Left lung (tissue), 10 donors: ENCODE results near the gene PEX11G. TPM values are rescaled to one million over a fixed set of nuclear protein-coding genes. Genes with fewer than 3 reads are reported as not detected.

Experiments
- ATAC-seq: fragments of 200-7000 bp; cut with Tn5 transposase; one replicate; pipeline ENCODE4 v1.9.1; 2020; ENCODE audit warnings: moderate library complexity
- DNase-seq, 4 donors: peaks; one replicate each; pipeline ENCODE4 v3.0.0-alpha.2; 2013 to 2020
- H3K27ac ChIP-seq, 2 donors: fragments of 200-600 bp; sonication (generic) in 1 of 2; one replicate each; pipeline versions ENCODE4 v1.5.0 to v1.8.0; 2020 to 2021
- H3K27me3 ChIP-seq, 2 donors: fragments of 200-600 bp; sonication (generic) in 1 of 2; one replicate each; pipeline versions ENCODE4 v1.5.0 to v1.8.0; 2020 to 2021
- H3K36me3 ChIP-seq, 2 donors: fragments of 200-600 bp; sonication (generic) in 1 of 2; one replicate each; pipeline versions ENCODE4 v1.5.0 to v1.8.0; 2020 to 2021
- H3K4me1 ChIP-seq, 2 donors: fragments of 200-600 bp; one replicate each; pipeline ENCODE4 v1.8.0; 2021
- H3K4me3 ChIP-seq, 2 donors: fragments of 200-600 bp; sonication (generic) in 1 of 2; one replicate each; pipeline versions ENCODE4 v1.5.0 to v1.8.0; 2020 to 2021; ENCODE audit warnings: mild to moderate bottlenecking in 1 of 2
- H3K9me3 ChIP-seq, 2 donors: fragments of 200-600 bp; sonication (generic) in 1 of 2; one replicate each; pipeline versions ENCODE4 v1.5.0 to v1.8.0; 2020 to 2021
- CTCF ChIP-seq, 2 donors: fragments of 200-600 bp; sonication (generic) in 1 of 2; IDR thresholded peaks; one replicate each; pipeline versions ENCODE4 v1.5.0 to v1.8.0; 2021; ENCODE audit warnings: antibody characterized with exemption in 2 of 2
- intact Hi-C, 2 donors: fragments of 100-400 bp; cut with DNase I; formaldehyde crosslinking; loops; one replicate each; pipeline versions ENCODE4 v1.11.2 to v1.14.2; 2022
- polyA plus RNA-seq, 6 donors: library from polyadenylated mRNA; unstranded; fragments of 120-200 nt; gene quantifications; one replicate each; pipeline ENCODE4 v1.2.1, GENCODE V29; 2013; ENCODE audit not compliant: insufficient read length in 6 of 6
- total RNA-seq, 2 donors: library from RNA; stranded (reverse); fragmentation: NEBNext Ultra II Directional; extraction: Animal tissue kit (Norgen Biotek cat#: 25700); gene quantifications; one replicate each; pipeline ENCODE4 v1.2.1, GENCODE V29; 2021
- donor health status: DM: no; HTN: yes; CAD: no.
- donor health status: DM: no; HTN: no; CAD: no.

PEX11G gene
- total and polyA plus RNA-seq, 8 donors = 2.9 to 5.4 (median 4.0) TPM

DNA sequence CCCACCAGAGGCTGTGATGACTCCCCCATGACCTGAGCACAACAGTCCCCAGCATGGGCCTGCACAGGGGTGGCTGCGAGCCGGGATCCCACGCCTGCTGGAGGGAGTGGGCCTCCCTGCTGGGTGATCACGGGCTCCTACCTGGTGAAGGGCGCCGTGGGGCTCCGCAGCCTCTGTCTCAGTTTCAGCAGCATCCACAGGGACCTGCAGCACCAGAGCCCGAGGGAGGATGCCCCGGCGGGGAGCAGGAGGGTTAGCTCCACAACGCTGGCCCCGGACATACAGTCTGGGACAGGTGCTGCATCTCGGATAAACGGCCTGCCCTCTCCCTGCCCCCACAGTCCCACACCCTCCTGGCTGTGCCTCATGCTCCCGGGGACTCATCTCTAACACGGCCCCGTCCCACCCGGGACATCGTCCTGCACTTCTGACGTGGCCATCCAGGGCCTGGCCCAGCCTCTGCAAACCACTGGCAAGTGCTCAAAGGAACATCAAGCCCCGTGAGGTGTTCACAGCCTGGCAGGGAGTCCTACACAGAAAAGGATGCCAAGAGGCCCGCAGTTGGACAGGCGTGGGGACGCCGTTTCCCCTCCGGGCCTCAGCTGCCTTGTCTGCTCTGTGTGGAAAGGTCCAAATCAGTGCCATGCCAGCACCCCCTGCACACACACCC, 10.5 kb downstream of the PEX11G start:
- ATAC-seq = no peak
- no peak for DNase-seq
- intact Hi-C loops = no loop called here
- Histone ChIP-seq H3K36me3 (no peaks in the 10 kb centered on the region), H3K27me3 (no peaks in the 10 kb centered on the region), H3K4me1 (peaks cover 0 to 27% of the 10 kb centered on the region in 2 donors), H3K27ac (no peak overlapping the region), H3K4me3 (no peak overlapping the region), H3K9me3 (no peaks in the 10 kb centered on the region)
- TF ChIP-seq CTCF (IDR thresholded peaks at IDR 0.05) = no peak

- Histone ChIP-seq H3K27ac (no peak overlapping the region), H3K36me3 (no peaks in the 10 kb centered on the region), H3K9me3 (no peaks in the 10 kb centered on the region), H3K4me1 (peaks cover 0 to 27% of the 10 kb centered on the region in 2 donors), H3K4me3 (no peak overlapping the region), H3K27me3 (no peaks in the 10 kb centered on the region)
- ATAC-seq (no peak), DNase-seq (no peak)
- no peak for TF ChIP-seq CTCF (IDR thresholded peaks at IDR 0.05)
- intact Hi-C loops = no loop called here
These were observed 11.1 kb downstream of the PEX11G start for GRCh38 chr19:7477758-7478157.

DNA sequence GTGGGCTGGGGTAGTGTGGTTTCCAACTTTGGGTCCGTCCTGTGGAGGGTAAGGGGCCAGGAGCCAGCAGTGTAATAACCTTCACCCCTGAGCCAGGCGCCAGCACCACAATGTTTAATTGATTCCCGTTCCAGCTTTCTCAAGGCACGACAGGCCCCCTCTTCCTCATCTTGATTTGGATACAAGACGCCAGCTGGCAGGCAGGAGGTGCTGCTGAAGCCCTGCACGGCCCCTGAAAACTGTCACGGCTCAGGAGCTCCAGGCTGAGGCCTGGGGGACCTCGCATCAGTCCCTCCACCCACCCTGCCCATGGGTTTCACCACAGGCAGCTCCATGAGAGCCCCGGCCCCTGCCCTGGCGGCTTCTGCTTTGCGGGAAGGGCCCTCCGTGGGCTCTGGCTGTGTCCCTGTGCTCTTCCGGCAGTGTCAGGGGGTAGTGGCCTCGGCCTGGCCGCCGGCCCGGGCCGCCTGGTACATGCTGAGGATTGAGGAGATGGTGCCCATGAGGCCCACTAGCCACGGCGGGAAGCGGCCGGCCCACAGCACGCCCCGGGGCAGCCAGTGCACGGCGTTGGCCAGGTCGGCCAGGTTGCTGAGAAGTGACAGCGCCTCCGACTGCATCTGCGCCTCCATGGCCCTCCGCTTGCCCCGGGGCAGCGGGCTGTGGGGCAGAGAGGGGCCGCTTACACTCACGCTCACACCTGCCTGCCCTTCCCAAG, 11.9 kb downstream of the PEX11G start:
- H3K9me3 ChIP-seq = no peaks in the 10 kb centered on the region
- H3K4me3 ChIP-seq = no peak overlapping the region
- peak in 1 of 4 donors; percentile 36 for DNase-seq

GRCh38 chr19:7476241-7476640, 12.6 kb downstream of the PEX11G start:
- H3K9me3 ChIP-seq = no peaks in the 10 kb centered on the region
- no peak for TF ChIP-seq CTCF (IDR thresholded peaks at IDR 0.05)
- no peaks in the 10 kb centered on the region for H3K27me3 ChIP-seq
- H3K27ac ChIP-seq = no peak overlapping the region
- peaks cover 0 to 13% of the 10 kb centered on the region in 2 donors for H3K36me3 ChIP-seq
- H3K4me3 ChIP-seq = no peak overlapping the region
- intact Hi-C loops = no loop called here
- DNase-seq = no peak
- H3K4me1 ChIP-seq = peaks cover 0 to 22% of the 10 kb centered on the region in 2 donors
- ATAC-seq = no peak

More for the DNA sequence above, 11.9 kb downstream of the PEX11G start:
- Histone ChIP-seq H3K27me3 (no peaks in the 10 kb centered on the region), H3K27ac (no peak overlapping the region), H3K36me3 (peaks cover 0 to 6% of the 10 kb centered on the region in 2 donors), H3K4me1 (peaks cover 0 to 27% of the 10 kb centered on the region in 2 donors)
- TF ChIP-seq CTCF (IDR thresholded peaks at IDR 0.05) = no peak
- no peak for ATAC-seq
- intact Hi-C loops = no loop called here

DNA sequence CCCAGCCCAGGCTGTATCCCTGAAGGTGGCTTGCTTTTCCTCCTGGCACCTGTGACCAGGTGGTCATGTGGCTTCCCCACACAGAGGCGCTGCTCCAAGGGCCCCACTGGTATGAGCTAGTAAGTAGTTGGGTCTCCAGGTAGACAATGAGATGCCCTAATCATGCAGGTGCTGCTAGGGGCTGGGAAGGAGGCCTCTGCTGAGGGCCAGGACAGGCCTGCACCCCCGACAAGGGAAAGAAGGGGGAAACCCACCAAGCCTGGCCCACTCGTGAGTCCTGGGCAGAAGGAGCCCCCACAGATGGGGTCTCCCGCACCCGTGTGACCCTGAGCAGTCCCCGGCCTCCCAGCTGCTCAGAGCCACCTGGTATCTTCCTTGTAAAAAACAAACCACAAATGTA, 13.2 kb downstream of the PEX11G start:
- ATAC-seq (no peak), DNase-seq (no peak)
- no peak for TF ChIP-seq CTCF (IDR thresholded peaks at IDR 0.05)
- Histone ChIP-seq H3K9me3 (no peaks in the 10 kb centered on the region), H3K27ac (no peak overlapping the region), H3K27me3 (no peaks in the 10 kb centered on the region), H3K4me1 (peaks cover 0 to 22% of the 10 kb centered on the region in 2 donors), H3K4me3 (no peak overlapping the region), H3K36me3 (peaks cover 0 to 19% of the 10 kb centered on the region in 2 donors)
- intact Hi-C loops = no loop called here
